Esophagus muscularis mucosa (tissue), 3 donors: ENCODE data around the gene CREB3L2.

Experiments
- CTCF ChIP-seq, 3 experiments: fragments of 200-600 bp in 2 of 3; fragments of 450-650 bp in 1 of 3; sonication (generic) in 2 of 3; IDR thresholded peaks; one replicate each; pipeline ENCODE4 v1.5.1; 2017 to 2019; ENCODE audit warnings: antibody characterized with exemption in 3 of 3, mild to moderate bottlenecking in 2 of 3, moderate library complexity in 1 of 3
- POLR2AphosphoS5 ChIP-seq, 2 donors: sonication (generic); formaldehyde crosslinking; IDR thresholded peaks; one replicate each; pipeline ENCODE4 v1.6.1; 2017; ENCODE audit warnings: antibody characterized with exemption in 2 of 2

DNA sequence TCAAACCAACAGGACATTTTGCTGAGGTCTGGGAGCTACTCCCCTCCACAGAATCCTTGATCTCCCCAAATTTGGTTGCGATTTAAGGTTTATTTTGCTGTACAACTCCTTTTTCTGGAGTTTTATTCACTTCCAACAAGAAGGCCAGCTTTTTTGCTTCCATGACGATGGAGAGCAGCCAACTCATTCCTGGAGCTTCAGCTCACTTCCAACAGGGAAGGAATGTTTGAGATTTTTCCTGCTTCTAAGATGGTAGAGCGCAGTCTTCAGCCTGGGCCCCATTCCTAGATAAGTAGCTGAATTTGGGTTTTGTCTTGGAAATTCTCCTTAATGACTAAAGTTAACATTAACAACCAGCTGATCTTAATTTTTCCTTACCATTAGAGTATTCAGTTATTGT lies 30.9 kb upstream of the CREB3L2 start:
- no peak for TF ChIP-seq POLR2AphosphoS5 (IDR thresholded peaks at IDR 0.05)
- no peak for TF ChIP-seq CTCF (IDR thresholded peaks at IDR 0.05)
